Body of pancreas (tissue), 4 donors: ENCODE data around the gene RFFL. TPM values are rescaled to one million over a fixed set of nuclear protein-coding genes. Genes with fewer than 3 reads are reported as not detected.
"Not testable (repeated sequence)": the region's sequence is repeated elsewhere in the genome, so short reads cannot be mapped to it uniquely, and the experiment has no call there.

Source experiments
- ATAC-seq: fragments of 150-250 bp; one replicate; pipeline ENCODE4 v1.9.1; 2016
- DNase-seq, 4 donors: peaks; one replicate each; pipeline ENCODE4 v3.0.0-alpha.2; 2019
- H3K27ac ChIP-seq, 4 donors: fragments of 200-600 bp; sonication (generic); 1 replicate in 3 of 4; 2 replicates in 1 of 4; pipeline versions ENCODE4 v1.5.1 to v1.6.1; 2016 to 2019; ENCODE audit warnings: mild to moderate bottlenecking in 1 of 4, mixed read lengths in 1 of 4, moderate library complexity in 1 of 4
- H3K27me3 ChIP-seq, 2 donors: fragments of 200-600 bp; sonication (generic); one replicate each; pipeline ENCODE4 v1.6.0; 2016; ENCODE audit warnings: mild to moderate bottlenecking in 1 of 2
- H3K36me3 ChIP-seq, 2 donors: fragments of 200-600 bp; sonication (generic); replicated peaks in 1 of 2; 2 replicates each; pipeline ENCODE4 v1.5.1; 2016; ENCODE audit warnings: low read depth in 2 of 2; ENCODE audit not compliant: insufficient read depth in 1 of 2
- H3K4me1 ChIP-seq: fragments of 200-600 bp; sonication (generic); one replicate; pipeline ENCODE4 v1.6.0; 2016
- H3K4me3 ChIP-seq, 2 donors: fragments of 200-600 bp; sonication (generic); 1 replicate in 1 of 2; 2 replicates in 1 of 2; pipeline ENCODE4 v1.5.1; 2016 to 2019
- H3K9me3 ChIP-seq, 3 donors: fragments of 200-600 bp; sonication (generic); 1 replicate in 2 of 3; 2 replicates in 1 of 3; pipeline ENCODE4 v1.5.1; 2016
- CTCF ChIP-seq, 7 experiments: fragments of 450-650 bp in 4 of 7; fragments of 200-600 bp in 3 of 7; sonication (generic) in 3 of 7; IDR thresholded peaks; one replicate each; pipeline ENCODE4 v1.5.1; 2016 to 2019; ENCODE audit warnings: antibody characterized with exemption in 7 of 7
- POLR2A ChIP-seq, 3 donors: fragments of 450-650 bp; IDR thresholded peaks; one replicate each; pipeline ENCODE4 v1.6.1; 2016; ENCODE audit warnings: antibody characterized with exemption in 3 of 3, mild to moderate bottlenecking in 2 of 3
- WGBS, 2 donors: methylation state at CpG; one replicate each; pipeline ENCODE4 v1.1.5; 2017; 5-methylcytosine and 5-hydroxymethylcytosine counted together
- intact Hi-C: fragments of 100-400 bp; cut with DNase I; formaldehyde crosslinking; loops from one replicate; pipeline ENCODE4 v1.15.1; 2023
- total RNA-seq, 2 donors: library from RNA; depleted of rRNA; stranded (reverse); fragments of >200 nt; gene quantifications; one replicate each; pipeline ENCODE4 v1.1.0, GENCODE V29; 2016

RFFL gene
- 10 to 100 TPM; 11.9 to 17.8 TPM for total RNA-seq

GRCh38 chr17:35063514-35064223 lies at the start of gene RFFL:
TSS of gene RFFL (minus strand) at chr17:35063707. CDS start at chr17:35026553, 37,154 bp downstream.
- DNase-seq (peak; percentile 90 to 97 (median 94)), ATAC-seq (peak; percentile 99)
- intact Hi-C loops, result no loop called here
- 3 to 5% methylated on average over 4 to 6 of the region's 6 CpGs for WGBS, 2 donors
- Histone ChIP-seq H3K9me3 (no peaks in the 10 kb centered on the region), H3K4me1 (peaks cover 39% of the 10 kb centered on the region), H3K36me3 (no peaks in the 10 kb centered on the region), H3K27me3 (no peaks in the 10 kb centered on the region), H3K27ac (peak within 1 kb of the TSS; percentile 62 to 86 (median 86)), H3K4me3 (no peak within 1 kb of the TSS)
- peak in 4 of 7 experiments; percentile 42 to 49 (median 46) for TF ChIP-seq CTCF (IDR thresholded peaks at IDR 0.05)
- TF ChIP-seq POLR2A (IDR thresholded peaks at IDR 0.05), result peak; percentile 10 to 82 (median 73)

GRCh38 chr17:35110791-35111190 lies 47.3 kb upstream of the RFFL start:
- H3K4me3 ChIP-seq, H3K4me1 ChIP-seq, DNase-seq, H3K27ac ChIP-seq, H3K36me3 ChIP-seq, H3K27me3 ChIP-seq, H3K9me3 ChIP-seq, ATAC-seq: not testable (repeated sequence)
- WGBS, 2 donors, result 93 to 98% methylated on average over 13 to 17 of the region's 17 CpGs
- intact Hi-C loops, result loop anchor here (10.0 kb wide), 1 partner anchor 566 kb away; no protein-coding TSS in a partner anchor

- no peak for ATAC-seq
- intact Hi-C loops, result no loop called here
Observed at GRCh38 chr17:35104844-35105450, 41.4 kb upstream of the RFFL start.

GRCh38 chr17:35103271-35103670 lies 39.8 kb upstream of the RFFL start:
- Histone ChIP-seq H3K4me3 (no peak overlapping the region), H3K27me3 (no peaks in the 10 kb centered on the region), H3K27ac (no peak overlapping the region), H3K4me1 (no peaks in the 10 kb centered on the region), H3K36me3 (peaks cover 0 to 7% of the 10 kb centered on the region in 2 donors), H3K9me3 (no peaks in the 10 kb centered on the region)
- WGBS, 2 donors, result 88 to 89% methylated on average over 4 to 5 of the region's 5 CpGs
- TF ChIP-seq POLR2A (IDR thresholded peaks at IDR 0.05) (no peak), CTCF (IDR thresholded peaks at IDR 0.05) (no peak)
- DNase-seq (no peak), ATAC-seq (no peak)
- intact Hi-C loops, result no loop called here

More at GRCh38 chr17:35104844-35105450, 41.4 kb upstream of the RFFL start:
- WGBS, 2 donors, result 95 to 96% methylated on average over 5 of the region's 5 CpGs
- DNase-seq, result no peak
- Histone ChIP-seq H3K27ac (no peak overlapping the region), H3K36me3 (peaks cover 0 to 4% of the 10 kb centered on the region in 2 donors), H3K27me3 (no peaks in the 10 kb centered on the region), H3K4me1 (no peaks in the 10 kb centered on the region), H3K4me3 (no peak overlapping the region), H3K9me3 (no peaks in the 10 kb centered on the region)
- TF ChIP-seq CTCF (IDR thresholded peaks at IDR 0.05) (no peak), POLR2A (IDR thresholded peaks at IDR 0.05) (no peak)

- H3K27ac ChIP-seq, result no peak overlapping the region
- WGBS, 2 donors, result 77 to 93% methylated on average over 2 of the region's 2 CpGs
- no peak overlapping the region for H3K4me3 ChIP-seq
- no peaks in the 10 kb centered on the region for H3K27me3 ChIP-seq
- DNase-seq (no peak), ATAC-seq (no peak)
- intact Hi-C loops, result no loop called here
- H3K4me1 ChIP-seq, result no peaks in the 10 kb centered on the region
- H3K36me3 ChIP-seq, result peaks cover 0 to 7% of the 10 kb centered on the region in 2 donors
- H3K9me3 ChIP-seq, result no peaks in the 10 kb centered on the region
- TF ChIP-seq CTCF (IDR thresholded peaks at IDR 0.05), result no peak
- TF ChIP-seq POLR2A (IDR thresholded peaks at IDR 0.05), result no peak
Observed at GRCh38 chr17:35101725-35102124, 38.2 kb upstream of the RFFL start.
